H1 (cell line): ENCODE results near the gene RNF39. TPM values are rescaled to one million over a fixed set of nuclear protein-coding genes. Genes with fewer than 3 reads are reported as not detected.

ENCODE experiments used
- CTCF ChIA-PET: fragments of 300-600 bp; sonication (Branson Sonifier 250); formaldehyde crosslinking; loops from one replicate; lab custom pipeline; 2021; ENCODE audit not compliant: partially characterized antibody; lab: Charles Lee
- POLR2A ChIA-PET: fragments of 300-600 bp; sonication (Branson Sonifier 250); formaldehyde crosslinking; loops from one replicate; lab custom pipeline; 2021; ENCODE audit warnings: inconsistent platforms; ENCODE audit not compliant: partially characterized antibody; lab: Charles Lee
- DNase-seq, 2 experiments: peaks; one replicate each; pipeline versions ENCODE4 v3.0.0 to v3.0.0-alpha.2; 2010 to 2022; ENCODE audit warnings: low spot score in 2 of 2, low read depth in 1 of 2, mixed read lengths in 1 of 2
- FAIRE-seq: peaks from 2 replicates; lab custom pipeline; 2011; peaks lifted over from hg19 to GRCh38; lab: Jason Lieb, UNC
- H2AFZ ChIP-seq: 2 replicates; pipeline ENCODE4 v1.8.1; 2012; ENCODE audit warnings: low read length, inconsistent platforms
- H2AK5ac ChIP-seq: 2 replicates; pipeline ENCODE4 v1.6.1; 2013; ENCODE audit warnings: low read depth, low read length
- H2BK120ac ChIP-seq: replicated peaks from 2 replicates; pipeline ENCODE3; 2013; ENCODE audit warnings: low read depth, low read length, inconsistent platforms
- H2BK12ac ChIP-seq: 2 replicates; pipeline ENCODE4 v1.6.1; 2013; ENCODE audit warnings: low read depth, low read length
- H2BK15ac ChIP-seq: 2 replicates; pipeline ENCODE4 v1.6.1; 2013; ENCODE audit warnings: low read length
- H2BK20ac ChIP-seq: 2 replicates; pipeline ENCODE4 v1.6.1; 2013; ENCODE audit warnings: low read length
- H2BK5ac ChIP-seq: 2 replicates; pipeline ENCODE4 v1.6.1; 2013; ENCODE audit warnings: low read depth, low read length
- H3K14ac ChIP-seq: 2 replicates; pipeline ENCODE4 v1.6.1; 2013; ENCODE audit warnings: inconsistent platforms; ENCODE audit not compliant: insufficient read length
- H3K18ac ChIP-seq: 2 replicates; pipeline ENCODE4 v1.6.1; 2013; ENCODE audit warnings: low read length; ENCODE audit errors: extremely low read depth
- H3K23ac ChIP-seq: 2 replicates; pipeline ENCODE4 v1.6.1; 2013; ENCODE audit warnings: inconsistent platforms; ENCODE audit not compliant: insufficient read length
- H3K23me2 ChIP-seq: 2 replicates; pipeline ENCODE4 v1.6.1; 2013; ENCODE audit warnings: low read depth, low read length
- H3K27ac ChIP-seq: 2 replicates; pipeline ENCODE4 v1.6.1; 2011; ENCODE audit warnings: low read depth, low read length, inconsistent platforms
- H3K27me3 ChIP-seq, 4 experiments: replicated peaks in 1 of 4; 1 replicate in 1 of 4; 2 replicates in 3 of 4; pipeline versions ENCODE4 v1.6.1 to v1.8.1; 2011 to 2013; ENCODE audit warnings: low read length in 3 of 4, mild to moderate bottlenecking in 3 of 4, inconsistent platforms in 2 of 4, mixed read lengths in 2 of 4, moderate library complexity in 1 of 4; ENCODE audit not compliant: control insufficient read depth in 3 of 4, insufficient read depth in 3 of 4; ENCODE audit errors: extremely low read depth in 1 of 4
- H3K36me3 ChIP-seq, 4 experiments: 2 replicates each; pipeline versions ENCODE4 v1.6.1 to v1.8.1; 2011 to 2013; ENCODE audit warnings: mild to moderate bottlenecking in 4 of 4, low read length in 3 of 4, moderate library complexity in 2 of 4, control low read depth in 1 of 4, inconsistent platforms in 1 of 4; ENCODE audit not compliant: insufficient read depth in 4 of 4, control insufficient read depth in 2 of 4
- H3K4ac ChIP-seq: replicated peaks from 2 replicates; pipeline ENCODE3; 2013; ENCODE audit warnings: low read length, low read depth, mixed read lengths, inconsistent platforms; ENCODE audit not compliant: insufficient read length
- H3K4me1 ChIP-seq, 4 experiments: replicated peaks in 1 of 4; 1 replicate in 1 of 4; 2 replicates in 3 of 4; pipeline versions ENCODE4 v1.6.1 to v1.8.1; 2011 to 2013; ENCODE audit warnings: low read length in 3 of 4, inconsistent platforms in 2 of 4, mixed read lengths in 1 of 4; ENCODE audit not compliant: insufficient read depth in 4 of 4, control insufficient read depth in 3 of 4
- H3K4me2 ChIP-seq, 2 experiments: 2 replicates each; pipeline versions ENCODE4 v1.6.1 to v1.8.1; 2011 to 2013; ENCODE audit warnings: low read depth in 2 of 2, low read length in 2 of 2, control low read depth in 1 of 2, inconsistent platforms in 1 of 2, mild to moderate bottlenecking in 1 of 2; ENCODE audit not compliant: insufficient read depth in 1 of 2
- H3K4me3 ChIP-seq, 4 experiments: fragments of 200-600, 300-600 bp in 1 of 4; sonication (generic), shearing (Covaris generic), sonication (Bioruptor Twin) in 1 of 4; 2 replicates each; pipeline versions ENCODE4 v1.5.1 to v1.8.1; 2011 to 2016; ENCODE audit warnings: low read length in 4 of 4, low read depth in 3 of 4, control low read depth in 2 of 4, inconsistent platforms in 2 of 4, mild to moderate bottlenecking in 2 of 4, mixed read lengths in 1 of 4, moderate library complexity in 1 of 4; ENCODE audit not compliant: insufficient read depth in 2 of 4; ENCODE audit errors: extremely low read depth in 1 of 4
- H3K56ac ChIP-seq: replicated peaks from 2 replicates; pipeline ENCODE3; 2013; ENCODE audit warnings: low read depth, mild to moderate bottlenecking, mixed read lengths, low read length, inconsistent platforms; ENCODE audit not compliant: insufficient read length
- H3K79me1 ChIP-seq: 2 replicates; pipeline ENCODE4 v1.6.1; 2013; ENCODE audit warnings: low read depth, low read length, control low read depth
- H3K79me2 ChIP-seq, 2 experiments: 2 replicates each; pipeline versions ENCODE4 v1.6.1 to v1.8.1; 2012 to 2013; ENCODE audit warnings: low read length in 2 of 2, mild to moderate bottlenecking in 2 of 2, inconsistent platforms in 1 of 2; ENCODE audit not compliant: insufficient read depth in 2 of 2, control insufficient read depth in 1 of 2
- H3K9ac ChIP-seq, 4 experiments: replicated peaks in 1 of 4; 1 replicate in 1 of 4; 2 replicates in 3 of 4; pipeline versions ENCODE4 v1.6.1 to v1.8.1; 2011 to 2013; ENCODE audit warnings: low read depth in 3 of 4, low read length in 3 of 4, control low read depth in 2 of 4, mild to moderate bottlenecking in 2 of 4, moderate library complexity in 2 of 4, inconsistent platforms in 1 of 4; ENCODE audit errors: extremely low read depth in 1 of 4
- H3K9me3 ChIP-seq, 2 experiments: 2 replicates each; pipeline versions ENCODE4 v1.6.1 to v1.8.1; 2012 to 2013; ENCODE audit warnings: mild to moderate bottlenecking in 2 of 2, moderate library complexity in 2 of 2, control low read depth in 1 of 2, inconsistent platforms in 1 of 2, low read depth in 1 of 2, low read length in 1 of 2, mixed read lengths in 1 of 2; ENCODE audit not compliant: insufficient read depth in 2 of 2
- H4K20me1 ChIP-seq, 2 experiments: replicated peaks in 1 of 2; 2 replicates each; pipeline versions ENCODE3 to v1.8.1; 2011 to 2013; ENCODE audit warnings: inconsistent platforms in 2 of 2, low read length in 2 of 2, mild to moderate bottlenecking in 1 of 2; ENCODE audit not compliant: insufficient read depth in 2 of 2, control insufficient read depth in 1 of 2
- H4K5ac ChIP-seq: 2 replicates; pipeline ENCODE4 v1.6.1; 2013; ENCODE audit warnings: low read length, low read depth, mixed read lengths, inconsistent platforms; ENCODE audit not compliant: insufficient read length
- H4K8ac ChIP-seq: 2 replicates; pipeline ENCODE4 v1.8.0; 2013; ENCODE audit warnings: mild to moderate bottlenecking, moderate library complexity, low read length, inconsistent platforms; ENCODE audit not compliant: insufficient read depth; ENCODE audit errors: extremely low read depth
- H4K91ac ChIP-seq: replicated peaks from 2 replicates; pipeline ENCODE3; 2013; ENCODE audit warnings: low read length, mixed read lengths, inconsistent platforms; ENCODE audit not compliant: insufficient read length
- BACH1 ChIP-seq: IDR thresholded peaks from 2 replicates; pipeline ENCODE4 v1.6.1; 2012; ENCODE audit warnings: low read length, improper control_type of control experiment
- CEBPB ChIP-seq: IDR thresholded peaks from 2 replicates; pipeline ENCODE4 v1.6.1; 2012; ENCODE audit warnings: low read depth, low read length
- JUN ChIP-seq: IDR thresholded peaks from 2 replicates; pipeline ENCODE4 v1.6.1; 2011; ENCODE audit warnings: low read depth, mild to moderate bottlenecking, improper control_type of control experiment, low read length
- JUND ChIP-seq: IDR thresholded peaks from 2 replicates; pipeline ENCODE4 v1.6.1; 2011; ENCODE audit warnings: mild to moderate bottlenecking, improper control_type of control experiment, low read length
- KDM5A ChIP-seq: fragments of 200-600 bp; IDR thresholded peaks from 2 replicates; pipeline ENCODE4 v1.7.1; 2012; ENCODE audit warnings: mild to moderate bottlenecking, low read length, inconsistent platforms, mixed read lengths
- NANOG ChIP-seq: IDR thresholded peaks from 2 replicates; pipeline ENCODE4 v1.6.1; 2011; ENCODE audit warnings: low read length, low read depth, mild to moderate bottlenecking, inconsistent platforms; ENCODE audit not compliant: insufficient read depth, poor library complexity, severe bottlenecking
- SIN3A ChIP-seq, 2 experiments: IDR thresholded peaks in 1 of 2; conservative IDR thresholded peaks in 1 of 2; 2 replicates each; pipeline ENCODE4 v1.6.1; 2011 to 2012; ENCODE audit warnings: low read length in 2 of 2, improper control_type of control experiment in 1 of 2, low read depth in 1 of 2, mild to moderate bottlenecking in 1 of 2
- SP1 ChIP-seq: IDR thresholded peaks from 2 replicates; pipeline ENCODE4 v1.6.1; 2011; ENCODE audit warnings: low read depth, low read length
- SUZ12 ChIP-seq: fragments of 200-600 bp; sonication (generic); IDR thresholded peaks from 2 replicates; pipeline ENCODE4 v1.6.1; 2012; ENCODE audit warnings: mild to moderate bottlenecking, inconsistent platforms, low read length, moderate library complexity, mixed read lengths
- WGBS, 2 experiments: shearing (Covaris generic) in 1 of 2; methylation state at CpG; one replicate each; pipeline versions ENCODE4 v1.1.6 to v1.1.7; 2013 to 2015; ENCODE audit warnings: low lambda C conversion rate in 2 of 2, mixed read lengths in 2 of 2, inconsistent platforms in 1 of 2, low coverage in 1 of 2, missing lambda C conversion rate in 1 of 2; ENCODE audit not compliant: insufficient replicate concordance in 2 of 2, insufficient coverage in 1 of 2, insufficient read length in 1 of 2; ENCODE audit errors: extremely low coverage in 1 of 2, missing lambda C conversion rate in 1 of 2; 5-methylcytosine and 5-hydroxymethylcytosine counted together
- polyA plus RNA-seq, 7 experiments: library from polyadenylated mRNA; depleted of rRNA in 3 of 7; stranded (reverse) in 5 of 7; unstranded in 2 of 7; fragments of >200 nt in 5 of 7; fragments of 200-250 nt in 2 of 7; gene quantifications; 1 replicate in 5 of 7; 2 replicates in 1 of 7; 4 replicates in 1 of 7; pipeline versions ENCODE4 v1.2.1 to v1.2.3, GENCODE V29; 2011 to 2013; ENCODE audit warnings: missing spikeins in 2 of 7, mixed read lengths in 2 of 7
- total RNA-seq: library from RNA; stranded (reverse); fragmentation: NEBNext Ultra II Directional; extraction: Animal tissue kit (Norgen Biotek cat#: 25700); gene quantifications from 2 replicates; pipeline ENCODE4 v1.2.1, GENCODE V29; 2021
- TF ChIP-seq, protein P1 (sequence below): IDR thresholded peaks from 2 replicates; pipeline ENCODE4 v1.6.1; 2011; ENCODE audit warnings: low read length, improper control_type of control experiment

Gene RNF39
- total and polyA plus RNA-seq, 2 of the 8 experiments (the other 6 are each of a cell fraction or from before 2014, with no cell fraction given) = 1.4 to 2.3 TPM

DNA sequence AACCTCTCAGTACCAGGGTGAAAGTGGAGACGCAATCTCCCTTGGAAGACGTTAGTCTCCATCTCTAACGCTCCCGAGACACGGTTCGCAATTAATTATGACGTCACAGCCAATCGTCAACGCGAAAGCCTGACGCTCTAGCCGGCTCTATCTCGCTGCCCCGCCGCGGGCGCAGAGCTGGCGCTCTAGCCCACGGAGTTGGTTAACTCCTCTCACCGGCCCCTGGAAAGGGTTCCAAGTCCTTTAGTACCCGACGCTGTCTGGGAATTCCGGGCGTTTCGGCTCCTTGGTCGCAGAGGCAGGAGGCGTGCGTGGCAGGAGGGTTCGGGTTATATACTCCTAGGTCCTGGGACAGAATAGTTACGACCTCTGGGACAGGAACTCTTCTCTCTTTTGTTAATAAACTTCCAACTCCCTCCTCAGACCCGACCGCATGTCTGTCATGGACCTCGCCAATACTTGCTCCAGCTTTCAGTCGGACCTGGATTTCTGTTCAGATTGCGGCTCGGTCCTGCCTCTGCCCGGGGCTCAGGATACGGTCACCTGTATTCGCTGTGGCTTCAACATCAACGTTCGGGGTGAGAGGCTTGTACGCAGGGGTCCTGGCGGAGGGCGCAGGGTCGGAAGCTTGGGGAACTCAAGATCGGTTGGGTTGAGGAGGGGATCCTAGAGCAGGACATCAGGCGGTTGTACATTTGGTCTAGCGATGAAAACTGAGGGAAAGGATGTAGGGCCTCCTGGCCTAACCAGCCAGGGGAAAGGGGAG, 14.3 kb downstream of the RNF39 start, which contains the start of gene POLR1H:
TSS of gene POLR1H (plus strand) at position 174 of the 766 bp plus-strand sequence. CDS start at position 434, 260 bp downstream.
- Histone ChIP-seq H4K8ac (peak within 1 kb of the TSS; percentile 96; the same call in 1 of the 2 replicates), H2BK20ac (no peak within 1 kb of the TSS), H3K4me2 (peak within 1 kb of the TSS; percentile 84 to 93), H4K20me1 (no peaks in the 10 kb centered on the region), H3K4me3 (peak within 1 kb of the TSS; percentile 90 to 100 (median 99)), H3K4ac (no peak within 1 kb of the TSS), H2BK12ac (peak within 1 kb of the TSS; percentile 55; the same call in 1 of the 2 replicates), H3K56ac (peak within 1 kb of the TSS; percentile 47), H3K36me3 (peaks cover 0 to 4% (median under 1%) of the 10 kb centered on the region in 4 experiments; a peak in 4 of 8 replicates), H3K4me1 (peaks cover 0 to 9% (median 7%) of the 10 kb centered on the region in 4 experiments; a peak in 5 of 7 replicates), H3K79me1 (no peaks in the 10 kb centered on the region), H3K14ac (peak within 1 kb of the TSS; percentile 5), H3K23ac (no peak within 1 kb of the TSS), H3K27me3 (no peaks in the 10 kb centered on the region), H2BK15ac (peak within 1 kb of the TSS; percentile 36; the same call in 1 of the 2 replicates), H3K9ac (peak within 1 kb of the TSS; percentile 76 to 90 (median 86)), H3K79me2 (peaks cover 0 to 16% of the 10 kb centered on the region in 2 experiments; a peak in 2 of 4 replicates), H4K91ac (no peak within 1 kb of the TSS), H3K27ac (peak within 1 kb of the TSS; percentile 81), H2BK5ac (peak within 1 kb of the TSS; percentile 67), H2BK120ac (peak within 1 kb of the TSS; percentile 40), H3K18ac (peak within 1 kb of the TSS; percentile 81), H2AFZ (peak within 1 kb of the TSS; percentile 96), H4K5ac (peak within 1 kb of the TSS; percentile 28), H3K23me2 (peaks cover 11% of the 10 kb centered on the region), H3K9me3 (no peaks in the 10 kb centered on the region), H2AK5ac (peak within 1 kb of the TSS; percentile 1; the same call in 1 of the 2 replicates)
- DNase-seq (peak; percentile 77 to 87), FAIRE-seq (peak; percentile 24)
- POLR2A ChIA-PET = interaction anchor here (0.7 to 2.9 kb wide), 17 partner anchors 9 to 395 kb away, joined by 3 to 21 read pairs (median 3); partner anchors contain the start of genes RNF39 and TRIM10
- whole genome bisulfite sequencing, 2 experiments = 2% methylated on average over 44 of the region's 48 CpGs; no CpG with 5 or more reads in 1 of the 2 experiments
- CTCF ChIA-PET = interaction anchor here (1.3 to 1.5 kb wide), 2 partner anchors 15 to 55 kb away, joined by 3 to 4 read pairs; no protein-coding TSS in a partner anchor
- TF ChIP-seq BACH1 (no peak), SP1 (peak; percentile 90), KDM5A (peak; percentile 92), SIN3A (conservative IDR thresholded peaks at IDR 0.05 in 1 of 2, IDR thresholded peaks at IDR 0.05 in 1 of 2; ENCODE audit: low read depth in 1 of 2, low read length in 2 of 2) (peak; percentile 83 to 84; a peak in 2 of 4 replicates), CEBPB (0 out of 2 replicates have a peak, but pooled peaks have one; percentile 13), JUND (peak; percentile 94), JUN (peak; percentile 56; the same call in 1 of the 2 replicates), NANOG (no peak), SUZ12 (no peak)
- TF ChIP-seq, protein P1, sequence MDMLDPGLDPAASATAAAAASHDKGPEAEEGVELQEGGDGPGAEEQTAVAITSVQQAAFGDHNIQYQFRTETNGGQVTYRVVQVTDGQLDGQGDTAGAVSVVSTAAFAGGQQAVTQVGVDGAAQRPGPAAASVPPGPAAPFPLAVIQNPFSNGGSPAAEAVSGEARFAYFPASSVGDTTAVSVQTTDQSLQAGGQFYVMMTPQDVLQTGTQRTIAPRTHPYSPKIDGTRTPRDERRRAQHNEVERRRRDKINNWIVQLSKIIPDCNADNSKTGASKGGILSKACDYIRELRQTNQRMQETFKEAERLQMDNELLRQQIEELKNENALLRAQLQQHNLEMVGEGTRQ = no peak
